ENCODE measurements around the gene SCGB3A2. TPM values are rescaled to one million over a fixed set of nuclear protein-coding genes. Genes with fewer than 3 reads are reported as not detected.

The SCGB3A2 gene, protein sequence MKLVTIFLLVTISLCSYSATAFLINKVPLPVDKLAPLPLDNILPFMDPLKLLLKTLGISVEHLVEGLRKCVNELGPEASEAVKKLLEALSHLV
- total RNA-seq, result not detected in 2 replicates

GRCh38 chr5:147878066-147878759, at the start of gene SCGB3A2:
SCGB3A2 (plus strand) TSS chr5:147878711; CDS start chr5:147878804, 93 bp downstream.
- intact Hi-C loops (cut with micrococcal nuclease), result no loop called here

- intact Hi-C loops (cut with micrococcal nuclease), result no loop called here
These were observed 48.5 kb upstream of the SCGB3A2 start for GRCh38 chr5:147830035-147830434.

DNA sequence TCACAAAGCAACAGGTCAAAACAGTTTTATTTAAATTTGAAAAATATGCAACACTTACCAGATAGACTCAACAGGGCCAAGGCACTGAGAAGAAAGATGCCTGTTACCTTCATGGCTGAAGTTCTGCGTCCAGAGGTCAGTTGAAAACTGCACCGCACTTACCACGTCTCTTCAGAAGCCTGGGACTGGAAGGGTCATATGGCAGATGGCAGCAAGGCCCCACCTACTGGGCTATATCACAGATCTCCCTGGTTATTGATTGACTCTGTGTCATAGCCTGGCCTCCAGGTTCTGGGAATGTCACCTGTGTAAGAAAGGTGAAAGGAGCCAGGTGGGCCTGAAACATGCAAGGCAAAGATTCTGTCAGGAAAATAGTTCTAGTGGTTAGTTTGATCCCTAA, 47.0 kb upstream of the SCGB3A2 start, which contains the start of gene SPINK1:
SPINK1 (minus strand) TSS at position 207 of the 400 bp plus-strand sequence; CDS start at position 113, 94 bp downstream.
- intact Hi-C loops (cut with micrococcal nuclease), result no loop called here

GRCh38 chr5:147832541-147832940, 46.0 kb upstream of the SCGB3A2 start:
- intact Hi-C loops (cut with micrococcal nuclease), result no loop called here

DNA sequence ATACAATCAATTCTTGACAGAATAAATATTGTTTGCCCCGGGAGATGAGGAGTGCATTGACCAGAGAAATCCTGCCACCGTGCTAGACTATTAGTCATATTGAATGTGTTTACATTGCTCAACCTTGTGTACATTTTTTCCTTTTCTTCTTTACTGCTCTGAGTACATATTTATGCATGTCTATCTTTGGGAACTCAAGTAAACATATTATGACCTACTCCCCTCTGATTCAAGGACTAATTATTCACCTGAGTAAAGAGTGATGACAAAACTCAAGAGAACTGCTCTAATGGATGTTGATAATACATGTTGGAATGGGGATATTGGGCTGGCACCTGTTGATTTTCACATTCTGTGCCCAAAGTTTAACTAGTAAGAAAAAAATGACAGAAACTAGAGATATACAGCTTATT, 43.1 kb upstream of the SCGB3A2 start:
- intact Hi-C loops (cut with micrococcal nuclease), result no loop called here

GRCh38 chr5:147836439-147836838, 42.1 kb upstream of the SCGB3A2 start:
- intact Hi-C loops (cut with micrococcal nuclease), result no loop called here

GRCh38 chr5:147842869-147843268, 35.6 kb upstream of the SCGB3A2 start:
- intact Hi-C loops (cut with micrococcal nuclease), result no loop called here

DNA sequence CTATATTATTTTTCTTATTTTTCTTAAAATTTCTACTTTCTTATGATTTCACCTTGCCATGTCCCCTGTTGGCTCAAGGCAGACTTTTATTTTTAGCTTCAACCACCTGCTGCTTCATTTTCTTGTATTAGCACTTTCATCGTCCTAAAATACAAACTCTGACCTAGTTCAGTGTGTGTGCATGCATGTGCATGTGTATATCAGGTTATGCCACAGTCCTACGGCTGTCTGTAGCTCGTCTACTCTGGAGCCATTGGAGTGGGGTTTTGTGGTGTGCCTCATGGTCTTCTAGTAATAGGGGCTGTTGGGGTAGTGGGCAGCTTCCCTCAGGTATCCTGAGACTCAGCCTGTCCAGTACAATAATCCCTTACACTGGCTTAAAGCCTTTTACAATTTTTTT, 33.7 kb upstream of the SCGB3A2 start:
- intact Hi-C loops (cut with micrococcal nuclease), result loop anchor here (5.0 kb wide), 1 partner anchor 627 kb away; no protein-coding TSS in a partner anchor

DNA sequence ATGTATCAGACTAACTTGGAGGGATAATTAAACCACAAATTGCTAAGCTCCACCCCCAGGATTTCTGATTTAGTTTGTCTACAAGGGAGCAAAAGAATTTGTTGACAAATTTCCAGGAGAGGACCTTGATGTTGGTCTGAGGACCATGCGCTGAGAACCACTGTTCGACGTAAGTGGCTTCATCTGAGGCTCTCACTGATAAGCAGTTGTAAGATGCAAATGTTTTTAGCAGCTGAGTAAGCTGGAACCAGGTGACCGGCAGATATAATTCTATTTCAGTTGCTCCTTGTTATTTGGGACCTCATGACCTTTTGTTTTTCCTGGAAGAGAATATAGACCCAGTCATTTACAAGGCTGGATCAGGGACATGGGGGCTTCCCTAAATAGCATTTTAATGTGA, 32.9 kb upstream of the SCGB3A2 start:
- intact Hi-C loops (cut with micrococcal nuclease), result loop anchor here (5.0 kb wide), 1 partner anchor 627 kb away; no protein-coding TSS in a partner anchor

- intact Hi-C loops (cut with micrococcal nuclease), result loop anchor here (5.0 kb wide), 1 partner anchor 623 kb away; no protein-coding TSS in a partner anchor
These were observed 29.3 kb upstream of the SCGB3A2 start for GRCh38 chr5:147849226-147849625.

DNA sequence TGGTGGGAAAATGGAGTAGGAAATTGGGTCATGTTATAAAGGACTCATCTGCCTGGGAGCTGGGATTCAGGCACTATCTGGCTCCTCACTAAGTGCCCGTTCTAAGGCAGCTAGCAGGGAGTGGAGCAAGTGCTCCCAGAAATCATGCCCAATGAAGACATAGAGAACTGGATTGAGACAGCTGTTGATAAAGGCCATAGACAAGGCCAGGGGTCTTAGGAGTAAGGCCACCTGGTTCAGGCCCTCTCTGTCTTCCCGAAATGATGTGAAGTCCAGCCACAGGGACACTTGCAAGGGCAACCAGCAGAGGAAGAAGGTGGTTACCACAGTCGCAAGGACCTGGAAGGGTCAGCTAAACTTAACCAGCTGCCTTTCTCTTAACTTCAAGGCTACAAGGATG, 26.9 kb upstream of the SCGB3A2 start:
- intact Hi-C loops (cut with micrococcal nuclease), result no loop called here

DNA sequence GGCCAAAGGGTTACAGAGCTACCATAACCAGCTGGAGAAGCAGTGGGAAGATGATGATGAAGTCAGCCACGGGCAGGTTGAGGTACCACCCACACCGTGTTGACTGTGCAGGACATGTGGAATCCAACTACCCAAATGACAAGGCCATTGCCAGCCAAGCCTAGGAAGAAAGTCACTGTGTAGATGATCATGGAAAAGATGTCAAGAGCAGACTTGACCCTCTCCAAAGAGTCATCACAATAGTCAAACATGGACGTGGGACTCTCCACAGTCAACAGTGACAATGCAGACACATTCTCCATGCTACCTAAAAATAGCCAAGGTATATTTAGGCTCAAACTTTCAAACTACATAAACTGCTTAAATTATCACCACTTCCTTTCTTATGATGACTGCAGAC, 26.1 kb upstream of the SCGB3A2 start:
- intact Hi-C loops (cut with micrococcal nuclease), result no loop called here

DNA sequence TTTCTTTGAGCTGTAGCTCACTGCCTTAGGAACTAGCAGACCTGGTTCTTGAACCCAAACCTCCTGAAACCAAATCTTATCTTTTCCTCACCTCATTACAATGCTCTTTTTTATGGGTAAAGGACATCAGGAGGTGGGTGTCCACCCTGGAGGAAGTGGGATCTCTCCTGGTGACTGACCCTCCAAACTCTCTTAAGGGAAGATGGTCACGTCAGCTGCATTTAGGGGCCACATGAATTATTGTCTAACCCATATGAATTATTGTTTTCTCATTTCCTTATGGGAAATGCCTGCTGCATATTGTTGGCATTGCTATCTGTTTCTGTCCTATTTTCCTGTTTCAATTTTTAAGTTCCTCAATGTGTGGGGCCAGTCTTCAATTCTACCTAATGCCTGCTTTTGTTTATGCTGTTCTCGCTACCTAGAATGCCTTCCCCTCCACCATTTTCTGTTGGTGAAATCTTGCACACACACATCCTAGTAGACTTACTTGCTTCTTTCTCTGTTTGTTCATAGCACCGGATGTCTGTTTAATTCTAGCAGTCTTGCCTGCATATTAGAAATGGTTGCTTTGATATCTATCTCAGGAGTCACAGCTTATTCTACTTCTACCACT, 25.0 kb upstream of the SCGB3A2 start:
- intact Hi-C loops (cut with micrococcal nuclease), result no loop called here

GRCh38 chr5:147854331-147854730, 24.2 kb upstream of the SCGB3A2 start:
- intact Hi-C loops (cut with micrococcal nuclease), result no loop called here

DNA sequence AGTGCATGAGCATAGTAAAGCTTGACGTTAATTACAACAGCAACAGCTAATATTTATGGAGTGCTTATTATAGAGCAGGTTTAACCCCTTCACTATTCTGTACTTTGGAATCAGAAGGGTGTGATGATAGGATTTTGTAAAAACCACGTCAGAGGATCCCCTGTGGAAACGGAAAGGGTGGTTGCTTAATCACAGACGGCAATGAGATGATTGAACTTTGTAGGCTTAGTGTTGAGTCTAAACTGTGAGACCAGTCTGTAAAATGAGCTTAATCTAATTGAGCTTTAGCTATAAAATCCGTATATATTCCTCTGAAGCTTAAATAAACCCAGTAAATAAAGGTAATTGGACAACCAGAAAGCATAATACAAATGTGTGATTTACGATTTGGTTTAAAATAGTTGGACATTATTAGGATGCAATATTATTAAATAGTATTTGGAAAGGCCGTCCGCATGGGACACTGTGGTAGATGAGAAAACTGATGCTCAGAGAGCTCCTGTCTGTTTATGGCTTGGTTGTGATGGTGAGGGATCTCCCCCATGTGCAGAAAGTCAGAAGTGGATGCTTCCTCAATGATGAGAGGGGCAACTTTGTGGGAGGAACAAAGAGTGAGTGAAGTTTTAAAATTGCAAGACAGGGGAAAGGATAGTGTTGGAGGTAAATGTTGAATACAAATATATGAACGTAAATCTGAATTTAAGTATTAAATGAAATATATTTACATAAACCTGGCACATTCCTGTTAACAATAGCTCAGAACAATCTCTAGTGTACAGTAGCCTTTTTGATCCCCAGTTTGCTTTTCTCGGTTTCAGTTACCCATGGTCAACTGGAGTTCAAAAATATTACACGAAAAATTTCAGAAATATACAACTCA, 23.4 kb upstream of the SCGB3A2 start:
- intact Hi-C loops (cut with micrococcal nuclease), result no loop called here

DNA sequence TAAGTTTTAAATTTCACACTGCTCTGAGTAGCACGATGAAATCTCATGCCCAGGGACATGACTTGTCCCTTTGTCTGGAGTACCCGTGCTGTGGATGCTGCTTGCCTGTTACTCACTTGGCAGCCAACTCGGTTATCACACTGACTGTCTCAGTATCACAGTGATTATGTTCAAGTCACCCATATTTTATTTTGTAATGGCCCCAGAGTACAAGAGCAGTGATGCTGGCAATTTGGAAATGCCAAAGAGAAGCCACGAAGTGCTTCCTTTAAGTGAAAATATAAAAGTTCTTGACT, 22.8 kb upstream of the SCGB3A2 start:
- intact Hi-C loops (cut with micrococcal nuclease), result no loop called here

DNA sequence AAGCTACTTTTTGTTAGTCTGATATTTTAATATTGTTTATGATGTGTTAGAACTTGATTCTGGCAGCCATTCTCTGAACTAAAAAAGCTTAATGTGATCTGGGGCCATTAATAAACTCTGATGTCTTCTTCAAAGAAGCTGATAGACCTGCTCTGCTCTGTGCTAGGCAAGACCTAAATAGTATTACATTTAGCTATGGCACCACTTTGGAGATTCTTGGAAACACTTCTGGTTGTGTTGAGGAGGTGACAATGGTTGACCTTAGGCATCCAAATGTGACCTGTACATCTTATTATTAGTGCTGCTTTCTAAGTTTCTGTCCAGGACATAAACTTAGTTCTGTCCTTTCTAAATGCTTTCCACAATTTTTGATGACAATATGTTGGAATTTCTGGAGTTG, 21.7 kb upstream of the SCGB3A2 start:
- intact Hi-C loops (cut with micrococcal nuclease), result no loop called here

- intact Hi-C loops (cut with micrococcal nuclease), result no loop called here
These were observed 21.0 kb upstream of the SCGB3A2 start for GRCh38 chr5:147857302-147858129.

- intact Hi-C loops (cut with micrococcal nuclease), result no loop called here
These were observed 19.9 kb upstream of the SCGB3A2 start for GRCh38 chr5:147858565-147858964.

GRCh38 chr5:147859962-147860640, 18.4 kb upstream of the SCGB3A2 start:
- intact Hi-C loops (cut with micrococcal nuclease), result no loop called here

Measured in T-helper 2 cell treated with Interferon-gamma antibody and Interleukin-4, amounts not matched to agents 100 ng/mL and 5 ng/mL, for 36 hours (primary cell).